Left lobe of liver (tissue), 2 donors: ENCODE measurements around the gene NFAM1. TPM values are rescaled to one million over a fixed set of nuclear protein-coding genes. Genes with fewer than 3 reads are reported as not detected.

Source experiments
- ATAC-seq: fragments of 200-7000 bp; cut with Tn5 transposase; one replicate; pipeline ENCODE4 v1.9.1; 2020; ENCODE audit warnings: mild to moderate bottlenecking, moderate library complexity
- DNase-seq: peaks from one replicate; pipeline ENCODE4 v3.0.0-alpha.2; 2020; ENCODE audit warnings: low spot score
- total RNA-seq: library from RNA; stranded (reverse); gene quantifications from one replicate; pipeline ENCODE4 v1.2.1, GENCODE V29; 2021
- donor health status: DM: no; HTN: no; CAD: no; lungs with moderate emphysema.
- donor health status: DM: no; HTN: yes; CAD: no.

NFAM1 gene, protein sequence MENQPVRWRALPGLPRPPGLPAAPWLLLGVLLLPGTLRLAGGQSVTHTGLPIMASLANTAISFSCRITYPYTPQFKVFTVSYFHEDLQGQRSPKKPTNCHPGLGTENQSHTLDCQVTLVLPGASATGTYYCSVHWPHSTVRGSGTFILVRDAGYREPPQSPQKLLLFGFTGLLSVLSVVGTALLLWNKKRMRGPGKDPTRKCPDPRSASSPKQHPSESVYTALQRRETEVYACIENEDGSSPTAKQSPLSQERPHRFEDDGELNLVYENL
- total RNA-seq = 2.8 TPM

DNA sequence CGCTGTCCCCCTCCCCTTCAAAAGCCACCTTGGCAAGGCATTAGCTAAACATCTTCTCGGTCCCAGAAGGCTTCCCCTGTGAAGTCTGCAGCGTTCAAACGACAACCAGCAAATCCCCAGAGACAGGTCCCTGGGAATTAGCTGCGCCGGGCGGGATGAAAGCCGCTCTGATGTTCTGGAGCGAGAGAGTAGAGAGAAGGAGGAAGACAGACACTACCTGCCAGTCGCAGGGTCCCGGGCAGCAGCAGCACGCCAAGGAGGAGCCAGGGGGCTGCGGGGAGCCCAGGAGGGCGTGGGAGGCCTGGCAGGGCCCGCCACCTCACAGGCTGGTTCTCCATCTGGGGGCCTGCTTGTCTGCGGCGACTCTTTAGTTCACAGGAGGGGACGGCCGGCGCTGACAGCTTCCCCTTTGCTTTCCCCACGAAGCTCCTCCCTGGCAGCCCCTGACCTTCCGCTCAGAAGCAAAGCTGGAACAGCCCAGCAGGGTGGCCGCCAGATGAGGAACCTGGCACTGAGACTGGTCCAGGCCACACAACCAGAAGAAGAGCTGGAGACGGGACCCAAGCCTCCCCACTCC, at the start of gene NFAM1:
Gene NFAM1 (minus strand): TSS at position 384 of the 577 bp plus-strand sequence. CDS start 46 bp downstream, at position 338.
- no peak for DNase-seq
- peak; percentile 53 for ATAC-seq

DNA sequence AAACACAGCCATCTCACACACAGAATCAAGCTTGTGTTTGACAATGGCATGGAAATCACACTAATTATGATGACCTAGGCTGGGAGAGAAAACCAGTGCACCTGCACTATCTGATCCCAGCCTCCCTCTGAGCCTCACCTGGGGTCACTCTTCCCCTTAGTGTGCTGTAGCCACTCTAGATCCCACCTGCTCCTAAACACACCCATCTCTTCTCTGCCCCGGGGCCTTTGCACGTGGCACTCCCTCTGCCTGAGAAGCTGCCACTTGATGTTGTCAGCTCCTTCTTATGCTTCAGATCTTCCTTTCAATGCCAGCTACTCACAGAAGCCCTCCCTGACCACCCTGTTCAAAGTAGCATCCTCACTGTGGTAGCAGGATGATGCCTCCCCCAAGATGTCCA, 42.9 kb upstream of the NFAM1 start:
- ATAC-seq (no peak), DNase-seq (no peak)

DNA sequence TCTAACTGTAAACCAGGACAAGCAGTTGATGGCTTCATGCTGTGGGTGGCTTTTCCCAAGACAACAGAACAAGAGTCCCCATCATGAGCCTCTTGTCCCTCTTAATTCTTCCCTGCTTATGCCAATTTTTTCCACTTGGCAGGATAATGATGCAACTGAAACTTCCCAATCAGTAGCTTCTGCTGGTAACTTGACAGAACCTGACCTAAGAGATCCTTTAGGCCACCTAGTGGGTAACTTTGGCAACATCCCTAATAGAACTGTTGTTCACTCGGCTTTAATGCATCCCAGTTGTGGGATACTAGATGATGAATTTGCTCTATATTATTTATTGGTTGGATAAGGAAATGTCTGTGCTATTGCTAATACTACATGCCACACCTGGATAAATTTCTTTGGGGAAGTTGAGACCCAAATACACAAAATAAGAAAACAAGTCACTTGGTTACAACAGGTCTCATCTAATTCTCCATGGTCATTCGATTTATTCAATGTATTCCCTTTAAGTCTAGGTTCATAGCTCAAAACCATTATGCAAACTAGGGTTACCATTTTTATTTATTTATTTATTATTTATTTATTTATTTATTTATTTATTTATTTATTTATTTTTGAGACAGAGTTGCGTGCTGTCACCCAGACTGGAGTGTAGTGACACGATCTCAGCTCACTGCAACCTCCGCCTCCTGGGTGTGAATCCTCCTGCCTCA, 41.4 kb upstream of the NFAM1 start:
- ATAC-seq (peak; percentile 86), DNase-seq (no peak)

DNA sequence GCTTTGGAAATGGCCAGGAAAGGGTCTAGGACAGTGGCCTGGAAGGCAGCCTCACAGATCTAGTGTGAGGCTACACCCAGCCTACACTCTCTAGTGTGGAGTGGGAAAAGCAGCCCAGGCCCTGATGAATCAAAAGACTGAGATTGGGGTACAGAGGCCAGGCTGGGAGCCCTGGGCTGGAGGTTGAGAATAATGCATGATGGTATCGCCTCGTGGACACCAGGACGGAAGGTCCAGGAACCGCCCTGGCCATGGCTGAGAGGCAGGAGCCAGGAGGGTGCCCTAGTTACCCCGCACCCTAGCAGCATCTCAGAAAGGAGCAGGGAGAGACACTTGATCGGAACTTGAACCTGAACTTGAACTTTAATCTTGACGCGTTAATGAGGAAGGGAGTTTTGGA, 40.5 kb upstream of the NFAM1 start:
- no peak for ATAC-seq
- no peak for DNase-seq

DNA sequence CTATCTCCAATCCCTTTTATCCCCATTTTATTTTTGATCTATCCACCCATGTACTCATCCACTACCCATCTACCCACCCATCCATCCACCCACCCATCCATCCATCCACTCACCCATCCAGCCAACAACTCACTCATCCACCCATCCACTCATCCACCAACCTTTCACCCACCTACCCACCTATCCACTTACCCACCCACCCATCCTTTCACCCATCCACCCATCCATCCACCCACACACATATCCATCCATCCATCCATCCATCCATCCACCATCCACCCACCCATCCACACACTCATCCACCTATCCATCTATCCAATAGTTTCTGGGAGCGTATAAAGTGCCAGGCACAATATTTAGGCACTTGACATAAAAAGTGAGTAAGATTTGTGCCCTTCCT, 39.2 kb upstream of the NFAM1 start:
- DNase-seq (no peak), ATAC-seq (no peak)

DNA sequence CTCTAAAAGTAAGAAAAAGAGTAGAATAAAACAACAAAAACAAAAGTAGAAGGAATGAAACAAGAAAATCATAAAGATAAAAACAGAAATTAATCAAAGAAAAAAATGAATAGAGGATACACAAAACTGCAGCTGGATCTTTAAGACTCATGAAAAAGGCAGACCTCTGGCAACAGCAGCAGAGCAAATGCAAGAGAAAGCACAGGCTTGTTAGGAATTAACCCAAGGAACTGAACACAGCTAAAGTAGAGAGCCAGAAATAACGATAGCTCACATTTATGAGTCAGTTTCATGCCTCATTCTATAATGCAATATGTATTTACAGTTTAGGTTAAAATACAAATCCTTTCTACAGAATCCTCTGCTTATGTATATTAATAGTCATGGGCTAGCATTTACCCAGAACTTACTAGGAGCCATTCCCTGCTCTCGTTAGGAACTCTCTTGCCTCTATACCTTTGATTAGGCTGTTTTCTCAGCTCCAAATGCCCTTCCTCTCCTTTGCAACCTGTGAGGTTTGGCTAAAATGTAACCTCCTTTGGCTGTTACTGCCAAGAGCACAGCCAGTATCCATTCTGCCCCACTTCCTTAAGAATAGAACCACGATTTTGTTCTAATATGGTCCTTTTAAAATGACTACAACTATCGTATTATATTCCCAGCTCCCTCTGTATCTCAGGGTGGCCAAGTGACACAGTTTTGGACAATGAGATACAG, 38.3 kb upstream of the NFAM1 start:
- no peak for ATAC-seq

DNA sequence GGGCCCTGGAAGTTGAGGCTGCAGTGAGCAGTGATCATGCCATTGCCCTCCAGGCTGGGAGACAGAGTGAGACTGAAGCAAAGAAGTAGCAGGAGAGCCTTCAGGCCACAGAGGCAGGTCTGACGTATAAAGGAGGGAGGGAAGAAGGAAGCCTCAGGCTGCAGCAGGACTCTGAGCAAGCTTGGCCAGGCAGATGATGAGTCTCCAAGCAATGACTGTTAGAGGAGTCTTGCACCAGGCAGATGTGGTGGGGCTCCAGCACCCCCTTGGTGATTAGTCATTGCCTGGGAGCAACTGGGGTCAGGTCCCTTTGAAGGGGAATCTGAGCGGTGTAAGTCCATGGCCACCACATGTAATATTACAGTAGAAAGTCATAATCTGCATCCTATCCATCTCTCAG, 36.6 kb upstream of the NFAM1 start:
- DNase-seq = no peak
- no peak for ATAC-seq

More for the DNA sequence above, 38.3 kb upstream of the NFAM1 start:
- no peak for DNase-seq

DNA sequence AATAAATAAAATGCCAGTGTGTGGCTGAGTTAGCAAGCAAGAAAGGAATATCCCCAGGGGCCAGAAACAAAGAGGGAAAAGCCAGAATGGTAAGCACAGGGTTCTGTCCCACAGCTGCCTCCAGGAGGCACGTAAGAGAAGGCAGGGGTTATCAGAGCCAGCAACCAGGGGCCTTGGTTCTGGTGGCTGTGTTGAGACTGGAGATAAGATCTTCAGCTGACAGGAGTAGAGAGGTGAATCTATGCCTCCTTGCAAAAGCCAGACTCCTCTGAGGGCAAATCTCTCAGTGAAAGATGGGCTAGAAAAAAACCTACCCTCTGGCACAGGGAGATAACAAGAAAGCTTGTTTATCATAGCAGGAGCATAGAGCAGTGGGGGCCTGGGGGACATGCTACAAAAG, 29.8 kb upstream of the NFAM1 start:
- ATAC-seq (no peak), DNase-seq (no peak)

DNA sequence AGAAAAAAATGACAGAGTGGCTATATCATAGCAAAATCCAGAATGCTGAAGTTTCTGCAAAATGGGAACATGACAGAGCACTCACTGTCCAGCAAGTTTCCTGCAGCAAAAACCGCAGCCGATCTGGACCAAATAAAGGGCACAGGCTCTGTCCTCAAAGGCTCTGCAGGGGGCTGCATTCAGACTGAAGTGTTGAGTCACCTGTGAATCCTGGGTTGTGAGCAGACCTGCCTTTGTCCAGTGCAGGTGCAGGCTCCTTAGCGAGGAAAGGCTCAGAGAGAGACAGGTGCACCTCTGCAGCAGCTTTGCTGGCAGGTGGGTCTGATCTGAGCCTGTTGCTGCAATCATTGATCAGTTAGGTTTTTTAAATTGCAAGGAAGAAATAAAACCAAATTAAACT, 29.3 kb upstream of the NFAM1 start:
- ATAC-seq = no peak
- DNase-seq = no peak

DNA sequence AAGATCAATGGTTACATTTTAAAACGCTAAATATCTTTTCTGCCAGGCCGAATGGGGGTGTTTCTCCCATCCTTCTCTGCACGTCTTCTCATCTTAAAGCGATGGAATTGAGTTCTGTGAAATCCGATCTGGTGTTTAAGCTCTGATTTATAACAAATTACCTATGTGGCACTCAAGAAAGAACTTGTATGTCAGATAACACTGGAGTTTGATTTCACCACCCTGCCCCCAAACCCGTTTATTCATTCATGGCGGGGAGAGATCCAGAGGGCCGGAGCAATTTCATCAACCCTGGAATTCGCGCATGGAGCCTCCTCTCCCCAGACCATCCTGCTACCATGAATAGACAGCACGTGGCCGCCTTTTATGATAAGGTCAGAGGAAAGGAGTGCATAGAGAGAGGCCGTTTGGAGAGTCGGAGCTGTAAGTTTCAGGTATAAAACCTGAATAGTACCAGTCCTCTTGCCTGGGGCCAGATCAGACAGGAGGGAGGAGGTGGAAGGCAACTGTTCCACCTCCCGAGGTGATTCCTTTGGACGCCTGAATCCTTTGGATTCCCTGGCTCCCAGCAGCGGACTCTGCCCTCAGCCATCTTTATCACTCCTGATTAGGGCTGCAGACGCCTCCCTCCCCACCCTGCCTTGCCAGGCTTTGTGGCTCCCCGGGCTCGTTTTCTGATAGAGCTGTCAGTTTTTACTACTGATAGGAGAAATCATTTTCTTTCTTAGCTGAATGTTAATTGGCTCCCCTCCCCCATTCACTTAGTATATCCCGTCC, 27.3 kb upstream of the NFAM1 start:
- no peak for DNase-seq
- ATAC-seq = peak; percentile 33

DNA sequence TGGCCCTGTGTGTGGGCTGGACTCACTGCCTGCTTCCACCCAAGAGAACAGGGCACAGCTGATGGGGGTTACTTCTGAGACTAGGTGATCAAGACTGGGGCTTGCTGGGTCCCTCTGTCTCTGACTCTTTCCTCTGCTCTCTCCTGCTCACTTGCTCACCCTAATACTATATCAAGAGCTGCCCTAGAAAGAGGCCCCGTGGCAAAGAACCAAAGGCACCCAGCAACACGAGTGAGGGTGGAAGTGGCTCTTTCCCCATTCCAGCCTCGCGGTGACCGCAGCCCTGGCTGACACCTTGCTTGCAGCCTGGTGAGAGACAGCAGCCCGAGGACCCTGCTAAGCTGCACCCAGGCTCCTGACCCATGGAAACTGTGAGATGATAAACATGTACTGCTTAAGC, 20.7 kb upstream of the NFAM1 start:
- DNase-seq = no peak
- no peak for ATAC-seq

DNA sequence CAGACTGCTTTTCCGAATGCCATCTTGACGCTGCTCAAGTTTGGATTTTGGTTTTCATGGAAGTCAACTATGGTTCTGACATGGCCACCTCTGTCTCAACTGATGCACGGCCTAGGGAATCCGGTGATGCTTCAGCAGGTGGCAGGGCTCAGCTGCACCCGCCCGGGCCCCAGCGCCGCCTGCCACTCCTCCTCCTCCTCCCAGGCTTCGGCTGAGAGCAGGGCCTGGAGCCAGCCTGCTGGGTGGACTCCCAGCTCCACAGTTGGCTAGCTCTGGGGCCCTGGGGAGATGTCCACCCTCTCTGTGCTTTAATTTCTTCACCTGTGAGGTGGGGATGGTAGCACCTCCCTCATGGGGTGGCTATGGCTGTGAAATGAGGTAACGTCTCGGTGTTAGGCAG, 20.3 kb upstream of the NFAM1 start:
- ATAC-seq (no peak), DNase-seq (no peak)

DNA sequence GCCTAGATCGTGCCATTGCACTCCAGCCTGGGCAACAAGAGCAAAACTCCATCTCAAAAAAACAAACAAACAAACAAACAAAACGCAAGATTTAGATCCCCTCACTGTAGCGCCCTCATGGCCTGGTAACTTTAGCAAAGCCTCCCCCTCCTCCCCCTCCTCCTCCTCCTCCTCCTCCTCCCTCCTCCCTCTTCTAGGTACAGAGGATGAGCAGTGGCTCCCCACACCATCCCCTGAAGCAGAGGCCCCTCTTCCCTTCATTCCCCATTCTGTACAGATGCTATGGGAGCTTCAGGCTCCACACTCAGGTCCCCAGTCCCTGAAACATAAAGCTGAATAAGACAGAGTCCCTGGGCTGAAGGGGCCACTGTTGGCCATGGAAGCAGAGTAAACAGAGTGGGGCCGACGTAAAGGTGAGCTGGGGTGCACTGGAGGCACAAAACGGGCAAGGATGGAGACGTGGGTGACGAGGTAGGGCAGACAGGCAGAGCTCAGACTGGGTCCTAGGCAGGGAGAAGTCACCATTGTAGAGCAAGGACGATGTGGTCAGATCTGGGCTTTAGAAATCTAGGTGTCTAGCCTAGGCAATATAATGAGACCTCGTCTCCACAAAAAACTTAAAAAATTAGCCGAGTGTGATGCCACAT, 19.4 kb upstream of the NFAM1 start:
- DNase-seq (no peak), ATAC-seq (no peak)

DNA sequence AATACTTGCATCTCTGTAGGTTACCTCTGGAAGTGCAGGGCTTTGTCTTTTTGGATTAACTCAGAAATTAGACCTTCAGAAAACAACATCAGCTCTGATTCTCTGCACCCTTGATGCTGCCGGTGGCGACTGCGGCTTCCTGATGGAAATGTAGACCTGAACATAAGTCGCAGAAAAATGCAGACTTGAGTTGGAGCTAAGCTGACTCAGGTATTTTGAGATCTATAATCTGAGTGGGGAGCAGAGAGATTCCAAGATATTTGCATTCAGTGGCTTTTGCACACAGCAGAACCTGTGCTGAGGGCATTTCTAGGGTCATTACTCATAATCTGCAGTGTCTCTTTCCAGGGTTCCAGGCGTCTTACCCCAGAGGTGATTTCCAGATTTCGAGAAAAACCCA, 18.7 kb upstream of the NFAM1 start:
- no peak for DNase-seq

DNA sequence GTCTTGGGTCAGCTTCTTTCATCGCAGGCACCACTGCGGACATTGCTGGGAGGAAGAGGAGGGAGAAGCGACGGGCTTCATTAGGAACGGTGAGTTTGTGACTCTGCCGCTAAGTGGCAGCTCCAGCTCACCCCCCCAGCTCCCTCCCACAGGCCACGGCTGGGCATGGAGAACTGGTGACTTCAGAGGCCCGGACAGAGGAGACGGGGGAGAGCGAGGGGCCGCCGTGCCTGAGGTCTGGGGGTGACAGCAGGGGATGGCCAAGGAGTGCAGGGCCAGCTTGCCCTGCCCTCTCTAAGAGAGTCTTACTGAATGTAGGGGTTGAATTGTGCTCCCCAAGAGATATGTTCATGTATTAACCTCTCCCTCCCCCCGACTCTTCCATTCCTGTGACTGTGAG, 13.9 kb upstream of the NFAM1 start:
- ATAC-seq (no peak), DNase-seq (no peak)

More for the DNA sequence above, 18.7 kb upstream of the NFAM1 start:
- no peak for ATAC-seq

DNA sequence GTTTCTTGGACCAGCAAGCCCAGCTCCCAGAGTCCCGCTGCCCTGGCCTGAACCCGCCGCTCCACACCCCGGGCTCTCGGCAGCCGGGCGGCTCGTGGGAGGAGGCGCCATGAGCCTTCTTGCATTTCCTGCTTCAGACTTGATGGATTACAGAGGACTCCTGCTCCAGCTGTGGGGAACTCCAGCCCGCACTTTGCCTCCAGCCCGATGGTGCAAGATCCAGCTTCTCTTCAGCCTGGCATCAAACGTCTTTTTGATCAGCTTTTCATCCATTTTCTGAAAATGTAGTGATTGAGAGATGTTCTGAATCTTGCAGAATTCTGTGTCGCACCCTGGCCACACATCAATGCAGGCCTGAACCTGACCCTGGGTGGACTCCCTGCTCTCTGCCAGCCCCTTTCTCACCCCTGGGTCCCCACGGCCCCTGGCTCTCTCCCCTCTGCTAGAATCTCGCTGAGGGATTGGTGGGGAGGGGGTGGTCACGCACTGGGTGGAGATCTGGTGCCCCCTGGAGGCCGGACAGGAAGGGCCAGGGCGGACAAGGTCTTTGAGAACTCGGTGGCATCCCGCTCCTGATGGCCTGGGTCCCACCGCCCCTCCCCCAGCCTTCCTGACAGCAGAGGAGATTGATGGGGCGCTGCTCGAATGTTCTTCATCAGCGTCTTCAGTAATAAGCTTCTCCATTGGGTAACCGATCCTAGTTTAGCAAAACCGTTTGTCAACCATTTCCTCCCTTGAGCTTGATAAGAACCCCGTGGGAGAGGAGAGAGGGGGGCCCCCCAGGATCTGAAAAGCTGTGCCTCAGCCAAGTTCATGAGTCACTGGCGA, 12.1 kb upstream of the NFAM1 start:
- ATAC-seq (peak; percentile 89), DNase-seq (peak; percentile 75)

DNA sequence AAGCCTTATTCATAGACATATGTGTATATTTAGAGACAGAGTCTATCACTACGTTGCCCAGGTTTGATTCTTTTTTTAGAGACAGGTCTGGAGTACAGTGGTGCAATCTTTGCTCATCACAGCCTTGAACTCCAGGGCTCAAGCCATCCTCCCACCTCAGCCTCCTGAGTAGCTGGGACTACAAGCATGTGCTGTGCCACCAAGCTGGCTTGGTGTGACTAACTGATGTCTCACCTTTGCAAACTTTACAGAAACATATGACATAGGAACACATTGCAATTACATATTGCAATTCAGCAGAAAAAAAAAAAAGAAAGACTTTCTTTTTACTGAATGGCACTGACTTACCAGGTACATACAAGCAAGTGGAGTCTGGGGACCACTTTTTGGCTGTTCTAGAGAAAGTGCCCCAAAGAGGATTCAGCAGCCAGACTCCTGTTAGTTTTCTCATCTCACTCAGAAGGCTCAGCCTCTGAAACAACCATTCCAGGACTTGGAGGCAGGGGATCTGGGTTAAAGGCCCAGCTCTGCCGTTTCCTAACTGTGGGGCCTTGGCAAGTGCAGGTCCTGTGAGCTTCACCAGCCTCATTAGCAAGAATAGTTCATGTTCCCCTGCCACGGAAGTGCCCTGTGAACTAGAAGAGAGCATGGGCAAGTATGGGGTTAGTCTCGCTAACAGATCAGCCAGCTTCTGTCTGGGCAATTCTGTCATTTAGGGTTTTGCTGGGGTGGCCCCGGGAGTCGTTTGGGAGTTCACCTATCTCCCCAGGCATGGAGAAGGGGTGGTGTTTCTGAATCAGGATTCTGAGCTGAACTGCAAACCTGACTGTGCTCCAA, 11.3 kb upstream of the NFAM1 start:
- no peak for DNase-seq
- no peak for ATAC-seq

DNA sequence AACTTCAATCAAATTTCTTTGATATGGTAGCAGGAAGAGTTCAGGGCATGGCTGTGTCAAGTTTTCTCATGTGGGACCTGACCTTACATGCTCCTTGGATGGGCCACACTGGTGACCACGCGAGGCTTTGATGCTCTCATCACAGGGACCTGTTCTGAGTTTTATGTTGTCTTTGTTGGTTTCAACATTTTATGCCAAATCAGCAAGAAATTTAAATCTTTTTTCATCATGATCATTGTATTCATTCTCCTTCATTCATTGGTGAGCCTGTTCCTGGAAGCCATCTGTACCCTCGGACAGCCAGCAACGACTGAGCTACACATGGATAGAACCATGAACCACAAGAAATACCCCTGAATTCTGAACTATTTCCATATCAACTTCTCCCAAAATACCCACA, 10.5 kb upstream of the NFAM1 start:
- DNase-seq (no peak), ATAC-seq (no peak)

DNA sequence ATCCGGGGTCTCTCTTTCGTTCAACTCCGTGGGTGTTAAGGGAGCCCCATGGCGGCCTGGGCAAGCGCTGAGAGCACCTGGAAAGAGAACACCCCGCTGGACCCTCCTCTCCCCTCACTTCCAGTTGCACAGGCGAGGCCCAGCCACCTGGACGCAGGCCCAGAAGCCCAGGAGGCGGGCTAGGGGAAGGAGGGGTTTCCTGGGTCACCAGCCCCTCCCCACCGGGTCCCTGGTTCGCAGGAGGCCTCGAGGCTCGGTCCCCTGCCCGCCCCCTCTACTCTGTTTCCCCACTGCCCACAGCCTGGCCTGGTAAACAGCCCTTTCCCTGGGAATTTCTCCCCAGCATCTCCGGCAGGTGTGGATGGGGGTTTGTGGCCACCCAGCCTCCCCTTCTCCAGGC, 8.5 kb upstream of the NFAM1 start:
- no peak for DNase-seq
- no peak for ATAC-seq
